OCI-LY3 (cell line): ENCODE measurements around the gene LAPTM5.

Experiments used
- CTCF ChIP-seq: fragments of 200-600, 300-600 bp; sonication (generic); IDR thresholded peaks from 2 replicates; pipeline ENCODE4 v1.5.1; 2014; ENCODE audit warnings: antibody characterized with exemption, low read length, low read depth
- EZH2phosphoT487 ChIP-seq: fragments of 200-600 bp; shearing (Covaris generic); IDR thresholded peaks from 2 replicates; pipeline ENCODE4 v1.6.1; 2018; ENCODE audit warnings: antibody characterized with exemption, mixed run types, low read depth

GRCh38 chr1:30721341-30721793 is 36.2 kb downstream of the LAPTM5 start:
- TF ChIP-seq CTCF (no peak), EZH2phosphoT487 (no peak)
